Activated naive CD8-positive, alpha-beta T cell treated with anti-CD3 and anti-CD28 coated beads, Interleukin-2, amount 50 U/mL, for 24 hours (primary cell): ENCODE measurements around the gene TUFM.
"Not testable (repeated sequence)": the region's sequence is repeated elsewhere in the genome, so short reads cannot be mapped to it uniquely, and the experiment has no call there.

Experiments
- ATAC-seq: fragments of 150-1000 bp; cut with Tn5 transposase; one replicate; pipeline ENCODE4 v1.10.0; 2021
- DNase-seq: peaks from one replicate; pipeline ENCODE4 v3.0.0; 2021
- H3K27ac Mint-ChIP-seq: one replicate; pipeline ENCODE4 v1.8.0; 2021; ENCODE audit warnings: mild to moderate bottlenecking, mixed read lengths
- H3K27me3 Mint-ChIP-seq: one replicate; pipeline ENCODE4 v1.8.0; 2021; ENCODE audit warnings: mixed read lengths
- H3K36me3 Mint-ChIP-seq: one replicate; pipeline ENCODE4 v1.8.0; 2021; ENCODE audit warnings: low read depth, mixed read lengths
- H3K4me1 Mint-ChIP-seq: one replicate; pipeline ENCODE4 v1.8.0; 2021; ENCODE audit warnings: mixed read lengths
- H3K4me3 Mint-ChIP-seq: one replicate; pipeline ENCODE4 v1.8.0; 2021; ENCODE audit warnings: mild to moderate bottlenecking, moderate library complexity, mixed read lengths
- H3K9me3 Mint-ChIP-seq: one replicate; pipeline ENCODE4 v1.8.0; 2021; ENCODE audit warnings: mixed read lengths

Gene TUFM

DNA sequence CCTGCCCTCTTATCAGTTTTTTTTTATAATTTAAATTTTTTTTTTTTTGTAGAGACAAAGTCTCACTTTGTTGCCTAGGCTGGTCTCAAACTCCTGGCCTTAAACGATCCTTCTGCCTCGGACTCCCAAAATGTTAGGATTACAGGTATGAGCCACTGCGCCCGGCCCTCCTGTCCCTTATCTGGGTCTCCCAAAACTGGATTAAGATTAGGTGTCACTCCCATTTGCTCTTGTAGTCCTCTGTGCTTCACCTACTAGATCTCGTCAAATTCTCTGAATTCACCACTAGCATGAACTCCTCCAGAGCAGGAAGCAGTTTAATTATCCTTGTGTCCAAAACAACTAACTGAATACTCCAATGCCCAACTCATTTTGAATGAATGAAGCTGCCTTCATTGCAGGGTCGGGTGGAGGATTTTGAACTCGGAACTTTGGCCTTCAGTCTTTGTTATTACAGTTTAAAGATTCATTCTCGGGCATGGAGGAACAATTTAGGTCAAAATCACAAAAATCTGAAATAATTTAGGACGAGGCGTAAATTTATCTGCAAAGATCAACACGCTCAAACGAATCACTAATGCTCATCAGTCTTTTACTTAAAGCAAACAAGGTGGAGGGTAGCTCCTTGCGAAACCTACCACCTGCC is 24.2 kb downstream of the TUFM start:
- H3K27me3 Mint-ChIP-seq, result peaks cover 5% of the 10 kb centered on the region
- peaks cover 52% of the 10 kb centered on the region for H3K36me3 Mint-ChIP-seq
- peak overlapping the region; percentile 98 for H3K4me3 Mint-ChIP-seq
- no peaks in the 10 kb centered on the region for H3K9me3 Mint-ChIP-seq
- ATAC-seq (no peak), DNase-seq (no peak)
- peak overlapping the region; percentile 93 for H3K27ac Mint-ChIP-seq
- peaks cover 56% of the 10 kb centered on the region for H3K4me1 Mint-ChIP-seq

DNA sequence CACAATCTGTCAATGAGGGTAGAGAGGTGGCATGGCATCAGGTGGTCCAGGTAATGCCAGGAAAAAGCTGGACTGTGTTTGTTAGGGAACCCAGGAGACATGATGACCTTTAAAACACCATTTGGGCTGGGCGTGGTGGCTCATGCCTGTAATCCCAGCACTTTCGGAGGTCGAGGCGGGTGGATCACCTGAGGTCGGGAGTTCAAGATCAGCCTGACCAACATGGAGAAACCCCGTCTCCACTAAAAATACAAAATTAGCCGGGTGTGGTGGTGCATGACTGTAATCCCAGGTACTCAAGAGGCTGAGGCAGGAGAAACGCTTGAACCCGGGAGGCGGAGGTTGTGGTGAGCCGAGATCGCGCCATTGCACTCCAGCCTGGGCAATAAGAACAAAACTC is 25.6 kb downstream of the TUFM start:
- H3K36me3 Mint-ChIP-seq, result peaks cover 37% of the 10 kb centered on the region
- H3K4me1 Mint-ChIP-seq, result peaks cover 42% of the 10 kb centered on the region
- not testable (repeated sequence) for H3K9me3 Mint-ChIP-seq, DNase-seq, ATAC-seq, H3K27me3 Mint-ChIP-seq, H3K27ac Mint-ChIP-seq
- peak overlapping the region; percentile 50 for H3K4me3 Mint-ChIP-seq

DNA sequence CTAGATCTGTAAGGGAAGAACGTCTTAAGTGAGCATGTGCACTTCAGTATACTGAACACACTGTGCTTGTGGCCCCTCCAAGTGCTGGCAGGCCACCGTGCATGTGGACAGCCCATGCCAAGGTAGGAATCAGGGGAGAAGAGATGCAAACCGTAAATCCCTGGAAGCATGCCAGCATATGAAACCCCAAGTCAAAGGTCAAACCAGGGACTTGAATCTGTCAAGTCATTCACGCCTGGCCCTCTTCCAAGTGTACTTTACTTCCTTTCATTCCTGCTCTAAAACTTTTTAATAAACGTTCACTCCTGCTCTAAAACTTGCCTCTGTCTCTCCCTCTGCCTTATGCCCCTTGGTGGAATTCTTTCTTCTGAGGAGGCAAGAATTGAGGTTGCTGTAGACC is 26.1 kb downstream of the TUFM start:
- ATAC-seq (no peak), DNase-seq (no peak)
- Mint-ChIP-seq H3K36me3 (peaks cover 32% of the 10 kb centered on the region), H3K4me1 (peaks cover 37% of the 10 kb centered on the region), H3K27me3 (peaks cover 5% of the 10 kb centered on the region), H3K27ac (no peak overlapping the region), H3K9me3 (no peaks in the 10 kb centered on the region), H3K4me3 (no peak overlapping the region)

DNA sequence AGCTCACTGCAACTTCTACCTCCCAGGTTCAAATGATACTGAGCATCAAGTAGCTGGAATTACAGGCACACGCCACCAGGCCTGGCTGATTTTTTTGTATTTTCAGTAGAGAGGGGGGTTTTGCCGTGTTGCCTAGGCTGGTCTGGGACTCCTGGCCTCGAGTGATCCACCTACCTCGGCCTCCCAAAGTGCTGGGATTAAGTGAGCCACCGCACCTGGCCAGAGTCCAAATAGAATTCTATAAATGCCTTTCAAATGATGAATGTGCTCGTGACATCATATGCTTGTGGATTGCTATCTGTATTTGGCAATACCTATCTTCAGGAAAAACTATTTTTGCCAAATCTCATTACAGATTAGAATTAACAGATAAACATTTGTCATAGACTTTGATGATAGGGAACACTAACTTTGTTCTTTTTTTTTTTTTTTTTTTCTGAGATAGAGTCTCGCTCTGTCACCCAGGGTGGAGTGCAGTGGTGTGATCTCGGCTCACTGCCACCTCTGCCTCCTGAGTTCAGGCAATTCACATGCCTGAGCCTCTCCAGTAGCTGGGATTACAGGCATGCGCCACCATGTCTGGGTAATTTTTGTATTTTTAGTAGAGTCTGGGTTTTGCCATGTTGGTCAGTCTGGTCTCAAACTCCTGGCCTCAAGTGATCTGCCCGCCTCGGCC is 38.6 kb downstream of the TUFM start:
- H3K4me1 Mint-ChIP-seq, H3K27ac Mint-ChIP-seq, DNase-seq, H3K4me3 Mint-ChIP-seq, ATAC-seq, H3K36me3 Mint-ChIP-seq, H3K9me3 Mint-ChIP-seq, H3K27me3 Mint-ChIP-seq: not testable (repeated sequence)

DNA sequence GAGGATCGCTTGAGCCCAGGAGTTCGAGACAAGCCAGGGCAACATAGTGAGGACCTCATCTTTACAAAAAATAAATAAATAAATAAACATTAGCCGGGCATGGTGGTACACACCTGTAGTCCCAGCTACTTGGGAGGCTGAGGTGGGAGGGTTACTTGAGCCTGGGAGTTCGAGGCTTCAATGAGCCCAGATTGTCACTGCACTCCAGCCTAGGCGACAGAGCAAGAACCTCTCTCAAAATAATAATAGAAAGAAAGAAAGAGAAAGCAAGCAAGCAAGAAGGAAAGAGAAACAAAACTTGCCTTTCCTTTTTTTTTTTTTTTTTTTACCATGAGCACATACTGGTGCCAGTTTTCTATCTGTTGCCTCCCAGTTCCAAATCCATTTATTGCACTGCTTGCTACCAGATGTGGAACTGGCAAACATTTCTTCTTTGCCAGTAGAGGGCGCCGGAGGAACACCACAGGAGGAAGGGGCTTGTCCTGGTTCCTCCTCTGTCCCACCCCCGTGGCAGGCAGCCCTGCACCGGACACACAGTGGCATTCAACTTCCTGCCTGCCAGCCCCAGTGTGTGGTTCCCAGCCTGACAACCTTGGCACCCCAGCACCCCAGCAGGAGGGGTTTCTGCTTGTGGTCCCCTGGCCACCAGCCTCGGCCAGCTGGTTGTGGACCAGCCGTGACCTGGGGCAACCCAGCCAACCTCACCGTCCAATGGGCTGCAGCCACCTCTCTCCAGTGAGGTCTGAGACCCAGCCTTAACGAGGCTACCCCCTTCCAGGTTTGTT is 43.7 kb downstream of the TUFM start:
- peak; percentile 79 for DNase-seq
- H3K36me3 Mint-ChIP-seq, H3K4me1 Mint-ChIP-seq, H3K27me3 Mint-ChIP-seq, H3K9me3 Mint-ChIP-seq, H3K27ac Mint-ChIP-seq, H3K4me3 Mint-ChIP-seq: not testable (repeated sequence)
- peak; percentile 86 for ATAC-seq
